Activated gamma-delta T cell treated with Interleukin-2 at 50 U/mL for 16 hours (primary cell): Measurements from ENCODE around the gene ST6GALNAC2.
"Not testable (repeated sequence)": the region's sequence is repeated elsewhere in the genome, so short reads cannot be mapped to it uniquely, and the experiment has no call there.

ENCODE experiments used
- DNase-seq: peaks from one replicate; pipeline ENCODE4 v3.0.0-alpha.2; 2020

The ST6GALNAC2 gene

GRCh38 chr17:76538941-76539570, 46.6 kb downstream of the ST6GALNAC2 start:
- DNase-seq, result no peak

GRCh38 chr17:76538281-76538931, 47.3 kb downstream of the ST6GALNAC2 start:
- DNase-seq, result no peak

- no peak for DNase-seq
Observed at GRCh38 chr17:76537578-76538280, 47.9 kb downstream of the ST6GALNAC2 start, which contains the start of gene CYGB. TSS of gene CYGB (minus strand) at chr17:76537709. CDS start at chr17:76537542, 167 bp downstream.

- DNase-seq, result no peak
Observed at GRCh38 chr17:76537288-76537577, 48.4 kb downstream of the ST6GALNAC2 start.

GRCh38 chr17:76536511-76537287, 49.0 kb downstream of the ST6GALNAC2 start:
- DNase-seq, result no peak

- no peak for DNase-seq
Observed at GRCh38 chr17:76535788-76536510, 49.7 kb downstream of the ST6GALNAC2 start.

GRCh38 chr17:76534831-76535732, 50.6 kb downstream of the ST6GALNAC2 start:
- no peak for DNase-seq

GRCh38 chr17:76533640-76534359, 51.9 kb downstream of the ST6GALNAC2 start:
- DNase-seq, result not testable (repeated sequence)

GRCh38 chr17:76532072-76532651, 53.5 kb downstream of the ST6GALNAC2 start:
- no peak for DNase-seq

- no peak for DNase-seq
Observed at GRCh38 chr17:76531486-76532038, 54.1 kb downstream of the ST6GALNAC2 start.

- no peak for DNase-seq
Observed at GRCh38 chr17:76530811-76531485, 54.7 kb downstream of the ST6GALNAC2 start.

GRCh38 chr17:76530095-76530723, 55.5 kb downstream of the ST6GALNAC2 start:
- DNase-seq, result no peak

GRCh38 chr17:76529224-76530094, 56.2 kb downstream of the ST6GALNAC2 start:
- no peak for DNase-seq

- no peak for DNase-seq
Observed at GRCh38 chr17:76528528-76529223, 57.0 kb downstream of the ST6GALNAC2 start.

- no peak for DNase-seq
Observed at GRCh38 chr17:76528156-76528527, 57.5 kb downstream of the ST6GALNAC2 start.

- DNase-seq, result peak; percentile 63
Observed at GRCh38 chr17:76527430-76528111, 58.1 kb downstream of the ST6GALNAC2 start.

- not testable (repeated sequence) for DNase-seq
Observed at GRCh38 chr17:76527016-76527415, 58.6 kb downstream of the ST6GALNAC2 start.
